GM19099 (cell line): ENCODE data around the gene DNAH11.

Experiments
- POLR2A ChIP-seq: IDR thresholded peaks from 3 replicates; pipeline ENCODE4 v1.6.1; 2011; ENCODE audit warnings: low read depth; ENCODE audit not compliant: insufficient read length; ENCODE audit errors: extremely low read depth

DNAH11 gene

DNA sequence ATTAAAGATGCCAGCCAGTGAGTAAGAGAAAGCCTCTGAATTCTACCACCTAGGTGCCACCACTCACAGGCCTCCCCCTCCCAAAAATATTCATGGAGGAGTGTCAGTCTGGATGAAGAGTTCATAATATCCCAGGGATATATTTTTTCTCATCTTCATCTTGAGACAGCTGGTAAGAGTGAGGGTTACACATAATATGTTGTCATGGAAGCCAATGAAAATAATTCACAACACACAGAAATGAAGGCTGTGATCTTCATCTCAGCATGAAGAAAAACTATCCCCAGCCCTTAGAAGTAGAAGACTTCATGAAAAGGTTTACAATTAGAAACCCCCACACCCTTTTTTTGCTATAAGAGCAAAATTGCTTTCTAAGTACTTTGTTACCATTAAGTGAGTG is 175.6 kb downstream of the DNAH11 start:
- no peak for TF ChIP-seq POLR2A

DNA sequence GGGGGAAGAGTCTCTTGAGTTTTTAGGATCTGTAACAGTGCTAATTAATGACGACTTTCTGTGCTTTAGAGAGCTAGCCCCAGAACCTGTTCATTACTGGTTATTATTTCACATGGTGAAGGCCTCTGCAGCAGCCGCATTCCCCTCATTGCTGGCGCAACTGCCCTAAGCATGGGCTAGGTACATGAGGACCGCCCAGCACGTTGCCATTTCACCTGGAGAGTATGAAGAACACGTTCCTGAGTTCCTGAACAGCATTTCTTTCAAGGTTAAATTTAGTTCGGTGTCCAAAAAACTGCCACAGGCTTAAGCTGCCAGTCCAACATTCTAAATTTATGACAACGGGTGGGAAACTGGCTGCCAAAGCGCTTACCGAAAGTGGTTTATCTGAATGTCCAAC is 177.0 kb downstream of the DNAH11 start:
- TF ChIP-seq POLR2A: no peak

DNA sequence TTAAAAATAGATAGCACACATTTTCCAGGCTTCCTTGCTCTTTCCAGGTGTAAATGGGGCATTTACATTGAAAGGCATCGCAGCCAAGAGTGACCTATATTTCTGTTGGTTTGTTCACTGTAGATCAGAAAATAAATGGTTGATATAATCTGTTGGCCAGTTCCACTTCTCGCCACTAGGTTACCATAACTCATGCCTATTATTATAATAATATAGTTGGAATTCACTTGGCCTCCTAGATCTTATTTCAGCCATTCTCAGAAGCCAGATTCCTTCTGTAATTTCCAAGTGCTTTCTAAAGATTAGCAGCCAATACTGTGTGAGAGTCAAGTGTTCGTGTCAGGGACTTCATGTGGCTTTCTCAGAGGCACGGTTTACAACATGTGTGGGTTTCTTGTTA is 179.5 kb downstream of the DNAH11 start:
- no peak for TF ChIP-seq POLR2A

DNA sequence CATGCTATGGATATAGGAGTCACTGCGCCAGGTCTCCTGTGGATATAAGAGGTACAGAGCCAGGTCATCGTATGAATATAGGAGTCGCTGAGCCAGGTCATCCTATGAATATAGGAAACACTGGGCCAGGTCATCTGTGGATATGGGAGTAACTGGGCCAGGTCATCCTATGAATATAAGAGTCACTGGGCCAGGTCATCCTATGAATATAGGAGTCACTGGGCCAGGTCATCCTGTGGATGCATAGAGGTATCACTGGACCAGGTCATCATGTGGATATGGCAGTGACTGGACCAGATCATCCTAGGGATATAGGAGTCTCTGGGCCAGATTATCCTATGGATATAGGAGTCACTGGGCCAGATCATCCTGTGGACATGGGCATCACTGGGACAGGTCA is 181.7 kb downstream of the DNAH11 start:
- no peak for TF ChIP-seq POLR2A

DNA sequence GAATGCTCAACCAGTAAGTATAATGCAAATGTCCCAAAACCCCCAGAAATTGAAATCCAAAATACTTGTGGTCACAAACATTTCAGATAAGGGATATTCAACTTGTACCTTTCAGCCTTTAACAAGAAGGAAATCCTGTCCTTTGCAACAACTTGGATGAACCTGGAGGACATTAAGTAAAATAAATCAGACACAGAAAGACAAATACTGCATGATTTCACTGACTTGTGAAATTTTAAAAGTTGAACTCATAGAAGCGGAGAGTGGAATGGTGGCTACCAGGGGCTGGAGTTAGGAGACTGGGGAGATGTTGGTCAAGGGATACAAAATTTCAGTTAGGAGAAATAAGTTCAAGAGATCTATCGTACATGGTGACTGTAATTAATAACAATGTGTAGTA is 187.6 kb downstream of the DNAH11 start:
- TF ChIP-seq POLR2A: no peak

GRCh38 chr7:21731977-21732376 is 189.1 kb downstream of the DNAH11 start:
- no peak for TF ChIP-seq POLR2A

- TF ChIP-seq POLR2A: no peak
These were observed 191.0 kb downstream of the DNAH11 start for GRCh38 chr7:21733837-21734236.

- TF ChIP-seq POLR2A: no peak
These were observed 200.7 kb downstream of the DNAH11 start for GRCh38 chr7:21743493-21743892.

GRCh38 chr7:21746949-21747348 is 204.1 kb downstream of the DNAH11 start:
- no peak for TF ChIP-seq POLR2A

DNA sequence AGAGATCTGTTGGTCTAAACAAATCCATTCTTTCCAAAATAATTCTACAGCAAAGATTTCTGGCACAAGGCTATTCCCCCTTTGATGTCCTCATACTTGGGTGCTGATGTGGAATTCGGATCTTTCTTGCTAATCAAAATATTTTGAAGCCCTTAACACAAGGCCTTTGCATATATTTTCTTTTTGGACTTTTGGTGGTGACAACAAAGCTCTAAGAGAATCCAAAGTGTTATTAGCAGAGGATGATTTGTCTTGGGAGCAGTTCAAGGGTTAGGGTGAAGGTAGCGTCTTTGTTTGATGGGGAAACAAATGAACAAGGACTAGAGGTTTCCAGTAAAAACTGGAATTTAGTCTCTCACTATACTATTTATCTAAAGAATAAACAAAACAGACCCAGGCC is 205.0 kb downstream of the DNAH11 start:
- TF ChIP-seq POLR2A: no peak

GRCh38 chr7:21749378-21749777 is 206.5 kb downstream of the DNAH11 start:
- no peak for TF ChIP-seq POLR2A

DNA sequence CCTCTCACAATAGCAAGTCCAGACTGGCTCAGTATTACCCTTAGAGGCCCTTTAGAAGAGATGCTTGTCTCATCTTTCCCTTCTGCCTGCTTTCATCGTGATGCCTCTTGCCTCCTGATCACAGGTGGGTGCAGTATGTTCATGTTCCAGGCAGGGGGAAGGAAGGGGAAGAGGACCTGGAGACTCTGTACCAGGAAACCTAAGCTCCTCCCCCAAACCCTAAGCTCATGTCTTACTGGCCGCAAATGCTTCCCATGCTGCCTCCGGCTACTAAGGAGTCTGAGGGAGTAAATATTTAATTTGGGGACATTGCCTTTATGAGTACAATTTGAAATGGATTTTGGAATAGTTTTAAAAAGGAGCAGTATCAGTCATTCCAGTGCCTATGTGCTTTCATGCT is 210.2 kb downstream of the DNAH11 start:
- no peak for TF ChIP-seq POLR2A

- TF ChIP-seq POLR2A: no peak
These were observed 212.1 kb downstream of the DNAH11 start for GRCh38 chr7:21754963-21755362.

- no peak for TF ChIP-seq POLR2A
These were observed 214.9 kb downstream of the DNAH11 start for GRCh38 chr7:21757537-21758282.

- no peak for TF ChIP-seq POLR2A
These were observed 215.4 kb downstream of the DNAH11 start for GRCh38 chr7:21758286-21758685.

DNA sequence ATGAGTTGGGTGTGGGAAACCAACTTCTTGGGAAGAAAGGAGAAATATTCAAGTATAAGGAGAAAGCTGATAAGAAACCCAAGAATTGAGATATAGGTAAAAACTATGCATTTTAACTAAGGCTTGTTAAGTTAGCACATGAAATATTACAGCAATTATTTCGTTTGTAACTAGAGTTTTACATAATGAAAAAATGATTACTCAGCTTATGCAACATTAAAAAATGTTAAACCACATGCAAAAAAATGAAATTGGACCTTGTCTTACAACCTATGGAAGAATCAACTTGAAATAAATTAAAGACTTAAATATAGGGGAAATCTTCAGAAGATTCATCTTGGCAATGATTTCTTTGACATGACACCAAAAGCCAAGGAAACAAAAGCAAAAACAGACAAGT is 219.6 kb downstream of the DNAH11 start:
- TF ChIP-seq POLR2A: no peak

- no peak for TF ChIP-seq POLR2A
These were observed 221.0 kb downstream of the DNAH11 start for GRCh38 chr7:21763818-21764217.
